RWPE1 (cell line): ENCODE measurements around the gene FAM210A.

Experiments used
- CTCF ChIA-PET: fragments of 350-600 bp; sonication (Branson Sonifier 250); formaldehyde crosslinking; extraction: SDS; loops from one replicate; lab custom pipeline; 2021; lab: Yijun Ruan, JAX
- POLR2A ChIA-PET: fragments of 400-600 bp; formaldehyde crosslinking; extraction: SDS; loops from one replicate; lab custom pipeline; 2020; ENCODE audit warnings: antibody characterized with exemption; ENCODE audit not compliant: low non-redundant PET; lab: Yijun Ruan, JAX
- DNase-seq: peaks from one replicate; pipeline ENCODE4 v3.0.0; 2012; ENCODE audit warnings: low spot score
- H3K27ac ChIP-seq: fragments of 450-650 bp; 2 replicates; pipeline ENCODE4 v1.5.1; 2017
- TF ChIP-seq, protein P1 (sequence below): fragments of 450-650 bp; conservative IDR thresholded peaks from 2 replicates; pipeline ENCODE4 v1.5.1; 2017; ENCODE audit warnings: low read depth, mild to moderate bottlenecking

The FAM210A gene

DNA sequence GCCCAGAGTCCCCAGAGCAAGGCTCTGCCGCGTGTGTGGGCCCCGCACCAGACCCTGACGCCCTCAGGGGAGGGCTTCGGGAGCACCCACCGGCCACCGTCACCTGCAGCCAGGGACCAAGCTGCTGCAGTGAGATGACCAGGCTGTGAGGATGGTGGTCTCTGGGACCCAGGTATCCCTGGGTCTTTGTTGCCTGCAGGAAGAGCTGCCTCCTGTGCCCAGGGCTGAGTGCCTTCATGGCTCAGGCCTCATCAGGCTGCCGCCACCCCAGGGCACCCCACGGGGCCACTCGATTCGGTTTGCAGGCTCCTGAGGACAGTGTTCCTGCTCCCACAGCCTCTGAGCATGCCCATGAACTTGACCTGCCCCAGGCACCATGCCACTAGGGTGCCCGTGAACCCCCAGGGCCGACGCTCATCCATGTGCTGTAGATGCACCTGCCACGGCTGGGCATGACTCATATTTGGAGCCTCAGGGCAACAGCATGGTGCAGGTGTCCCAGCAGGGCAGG lies 109.8 kb downstream of the FAM210A start:
- no peak overlapping the region for H3K27ac ChIP-seq
- DNase-seq: no peak
- CTCF ChIA-PET: no interaction called here
- POLR2A ChIA-PET: no interaction called here
- TF ChIP-seq, protein P1, sequence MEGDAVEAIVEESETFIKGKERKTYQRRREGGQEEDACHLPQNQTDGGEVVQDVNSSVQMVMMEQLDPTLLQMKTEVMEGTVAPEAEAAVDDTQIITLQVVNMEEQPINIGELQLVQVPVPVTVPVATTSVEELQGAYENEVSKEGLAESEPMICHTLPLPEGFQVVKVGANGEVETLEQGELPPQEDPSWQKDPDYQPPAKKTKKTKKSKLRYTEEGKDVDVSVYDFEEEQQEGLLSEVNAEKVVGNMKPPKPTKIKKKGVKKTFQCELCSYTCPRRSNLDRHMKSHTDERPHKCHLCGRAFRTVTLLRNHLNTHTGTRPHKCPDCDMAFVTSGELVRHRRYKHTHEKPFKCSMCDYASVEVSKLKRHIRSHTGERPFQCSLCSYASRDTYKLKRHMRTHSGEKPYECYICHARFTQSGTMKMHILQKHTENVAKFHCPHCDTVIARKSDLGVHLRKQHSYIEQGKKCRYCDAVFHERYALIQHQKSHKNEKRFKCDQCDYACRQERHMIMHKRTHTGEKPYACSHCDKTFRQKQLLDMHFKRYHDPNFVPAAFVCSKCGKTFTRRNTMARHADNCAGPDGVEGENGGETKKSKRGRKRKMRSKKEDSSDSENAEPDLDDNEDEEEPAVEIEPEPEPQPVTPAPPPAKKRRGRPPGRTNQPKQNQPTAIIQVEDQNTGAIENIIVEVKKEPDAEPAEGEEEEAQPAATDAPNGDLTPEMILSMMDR: no peak

DNA sequence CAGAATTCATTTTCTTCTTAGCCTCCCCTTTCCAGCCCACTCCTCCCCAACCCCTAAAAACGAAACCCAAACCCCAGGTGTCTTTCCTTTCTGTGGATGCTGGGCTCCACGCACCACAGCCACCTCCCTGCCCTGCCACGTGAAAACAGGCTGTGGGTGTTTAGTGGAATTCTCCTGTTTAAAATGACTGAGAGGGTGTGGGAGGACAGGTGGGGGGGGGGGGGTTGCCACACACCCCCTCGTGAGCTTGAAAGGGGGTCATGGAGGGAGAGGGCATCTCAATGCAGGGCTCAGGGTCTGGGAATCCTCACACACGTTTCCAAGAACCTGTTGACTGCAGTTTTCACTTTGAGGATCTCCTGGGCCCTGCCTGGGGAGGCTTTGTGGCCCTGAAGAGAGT lies 110.3 kb downstream of the FAM210A start:
- H3K27ac ChIP-seq: no peak overlapping the region
- TF ChIP-seq, protein P1: no peak
- ChIA-PET CTCF (no interaction called here), POLR2A (no interaction called here)
- no peak for DNase-seq

DNA sequence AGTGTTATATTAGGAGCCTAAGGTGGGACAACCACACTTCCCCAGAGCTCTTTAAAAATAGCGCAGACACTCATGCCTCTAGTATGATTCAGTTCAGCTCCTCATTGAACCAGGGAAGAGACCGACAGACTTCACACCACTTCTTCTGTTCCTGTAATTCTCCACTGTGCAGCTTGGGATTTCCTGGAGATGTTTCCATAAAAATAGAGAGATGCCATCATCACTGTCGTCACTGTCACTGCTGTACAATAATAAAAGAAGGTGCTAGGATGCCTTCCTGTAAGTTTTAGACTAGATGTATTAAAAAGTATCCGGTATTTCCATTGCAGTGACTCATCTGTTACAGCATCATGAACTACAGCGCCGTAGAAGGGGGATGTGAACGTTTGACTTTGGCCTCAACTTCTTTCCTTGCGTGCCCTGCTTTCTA lies 110.9 kb downstream of the FAM210A start:
- POLR2A ChIA-PET: no interaction called here
- CTCF ChIA-PET: no interaction called here
- TF ChIP-seq, protein P1: no peak
- H3K27ac ChIP-seq: no peak overlapping the region
- DNase-seq: no peak

DNA sequence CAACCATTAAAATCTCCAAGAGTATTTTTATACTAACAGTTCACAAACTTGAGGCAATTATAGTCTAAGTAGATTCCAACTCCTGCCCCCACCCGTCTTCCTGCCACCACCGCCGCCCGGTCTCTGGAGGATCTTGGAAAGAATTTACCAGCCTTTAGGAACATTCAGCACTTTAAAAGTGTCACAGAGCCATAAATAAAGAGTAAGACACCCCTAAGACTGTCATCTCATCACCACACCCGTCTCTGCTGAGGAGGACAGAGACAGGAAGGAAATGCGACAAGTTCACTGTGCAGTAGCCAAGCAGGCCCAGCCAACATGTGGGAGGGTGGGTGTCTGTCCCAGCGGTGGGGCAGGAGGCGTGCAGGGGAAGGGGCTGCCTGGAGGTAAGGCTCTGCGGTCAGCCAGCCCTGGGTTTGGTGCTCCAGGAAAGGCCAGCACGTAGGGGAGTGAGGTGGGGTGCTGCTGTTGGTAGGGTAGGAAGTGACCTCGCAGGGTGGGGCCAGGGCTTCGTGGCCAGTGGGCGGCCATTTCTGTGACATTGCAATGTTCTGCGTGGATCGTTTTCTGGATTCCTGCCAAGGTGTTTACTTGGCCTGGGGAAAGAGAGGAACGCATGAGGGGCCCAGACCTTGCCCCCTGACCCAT lies 111.6 kb downstream of the FAM210A start:
- no peak overlapping the region for H3K27ac ChIP-seq
- no peak for DNase-seq
- TF ChIP-seq, protein P1: no peak
- CTCF ChIA-PET: no interaction called here
- POLR2A ChIA-PET: no interaction called here

DNA sequence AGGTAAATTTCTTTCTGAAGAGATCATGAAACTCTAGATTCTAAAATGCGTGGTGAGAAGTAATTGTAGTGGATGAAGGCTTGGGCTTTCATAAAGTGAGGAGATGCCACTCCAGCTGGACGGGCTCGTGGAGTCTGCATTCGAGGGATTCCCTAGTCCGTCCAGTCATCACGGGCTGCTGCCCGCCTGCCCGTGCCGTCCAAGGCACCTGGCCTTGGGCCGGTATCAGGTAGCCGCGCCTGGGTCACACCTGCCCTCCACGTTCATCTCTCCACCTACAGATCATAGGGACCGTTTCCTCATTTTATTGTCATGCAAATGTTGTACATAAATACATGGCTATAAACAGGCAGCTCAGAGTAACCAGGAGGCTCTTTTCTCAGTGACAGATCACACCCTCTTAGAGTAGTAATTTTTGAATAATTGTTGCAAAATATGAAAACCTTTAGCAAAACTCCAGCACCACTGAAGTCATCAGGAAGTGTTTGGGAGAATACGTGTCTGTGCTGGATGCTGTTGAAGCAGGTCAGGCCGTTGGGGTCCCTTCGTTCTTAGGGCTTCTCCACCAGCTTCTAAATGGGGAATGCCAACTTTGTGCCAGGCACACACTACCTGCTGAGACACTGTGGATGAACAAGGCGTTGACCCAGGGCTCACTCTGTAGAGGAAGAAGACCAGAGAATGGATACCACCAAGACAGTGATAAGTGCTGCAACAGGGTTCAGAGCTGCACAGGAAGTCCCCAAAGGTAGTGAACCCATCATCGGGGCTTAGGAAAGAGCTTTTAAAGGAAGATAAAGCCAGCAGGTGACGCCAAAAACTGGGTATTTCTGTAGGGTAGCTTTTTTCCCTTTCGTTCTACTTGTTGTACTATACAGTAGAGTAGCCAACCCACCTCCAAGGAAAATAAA lies 112.5 kb downstream of the FAM210A start:
- no peak overlapping the region for H3K27ac ChIP-seq
- DNase-seq: no peak

More for the DNA sequence above, 112.5 kb downstream of the FAM210A start:
- ChIA-PET CTCF (no interaction called here), POLR2A (no interaction called here)
- TF ChIP-seq, protein P1: no peak
